Uterus (tissue), 4 donors: ENCODE results near the gene MRPL22. TPM values are rescaled to one million over a fixed set of nuclear protein-coding genes. Genes with fewer than 3 reads are reported as not detected.

Experiments used
- DNase-seq, 2 donors: peaks; one replicate each; pipeline ENCODE4 v3.0.0-alpha.2; 2019 to 2020
- H3K27ac ChIP-seq, 2 donors: fragments of 200-600 bp; sonication (generic); 1 replicate in 1 of 2; 2 replicates in 1 of 2; pipeline ENCODE4 v1.5.1; 2016 to 2018
- H3K27me3 ChIP-seq, 2 donors: fragments of 200-600 bp; sonication (generic); one replicate each; pipeline ENCODE4 v1.5.1; 2018 to 2019; ENCODE audit warnings: control low read depth in 1 of 2
- H3K36me3 ChIP-seq, 2 donors: fragments of 200-600 bp; sonication (generic); one replicate each; pipeline ENCODE4 v1.5.1; 2019; ENCODE audit warnings: control low read depth in 1 of 2
- H3K4me1 ChIP-seq, 2 donors: fragments of 200-600 bp; sonication (generic); one replicate each; pipeline ENCODE4 v1.5.1; 2018 to 2019; ENCODE audit warnings: control low read depth in 1 of 2
- H3K4me3 ChIP-seq, 2 donors: fragments of 200-600 bp; sonication (generic); 1 replicate in 1 of 2; 2 replicates in 1 of 2; pipeline ENCODE4 v1.5.1; 2018 to 2019; ENCODE audit warnings: mild to moderate bottlenecking in 1 of 2
- H3K9me3 ChIP-seq, 2 donors: fragments of 200-600 bp; sonication (generic); one replicate each; pipeline ENCODE4 v1.5.1; 2019; ENCODE audit warnings: control low read depth in 1 of 2
- CTCF ChIP-seq, 4 experiments: fragments of 200-600 bp in 2 of 4; fragments of 450-650 bp in 2 of 4; sonication (generic) in 2 of 4; IDR thresholded peaks; one replicate each; pipeline ENCODE4 v1.5.1; 2016 to 2019; ENCODE audit warnings: antibody characterized with exemption in 4 of 4, mild to moderate bottlenecking in 2 of 4, moderate library complexity in 1 of 4
- POLR2A ChIP-seq, 2 donors: fragments of 450-650 bp; IDR thresholded peaks; one replicate each; pipeline ENCODE4 v1.6.1; 2016; ENCODE audit warnings: antibody characterized with exemption in 2 of 2, mild to moderate bottlenecking in 1 of 2, moderate library complexity in 1 of 2
- intact Hi-C: fragments of 100-400 bp; cut with DNase I; formaldehyde crosslinking; loops from one replicate; pipeline ENCODE4 v1.15.1; 2023; ENCODE audit warnings: low total_unique reads
- total RNA-seq, 4 donors: library from RNA; depleted of rRNA in 3 of 4; stranded (reverse); fragments of >200 nt in 3 of 4; gene quantifications; one replicate each; pipeline versions ENCODE4 v1.1.0 to v1.2.4, GENCODE V29; 2014 to 2023
- donor health status: DM: yes; HTN: yes; CAD: no.

Gene MRPL22
- total RNA-seq, 4 donors from 2014 or later: 12.6 to 39.2 (median 22.7) TPM

GRCh38 chr5:154940375-154940771, 500 bp upstream of the MRPL22 start:
- H3K27me3 ChIP-seq: no peaks in the 10 kb centered on the region
- TF ChIP-seq CTCF (IDR thresholded peaks at IDR 0.05) (no peak), POLR2A (IDR thresholded peaks at IDR 0.05) (no peak)
- DNase-seq: no peak
- H3K4me3 ChIP-seq: peak overlapping the region; percentile 59 to 60
- H3K27ac ChIP-seq: peak overlapping the region; percentile 76 to 83
- peaks cover 0 to 9% of the 10 kb centered on the region in 2 donors for H3K4me1 ChIP-seq
- no peaks in the 10 kb centered on the region for H3K36me3 ChIP-seq
- intact Hi-C loops: no loop called here
- no peaks in the 10 kb centered on the region for H3K9me3 ChIP-seq

GRCh38 chr5:154943527-154943926, 2.7 kb downstream of the MRPL22 start:
- no peak for TF ChIP-seq CTCF (IDR thresholded peaks at IDR 0.05)
- TF ChIP-seq POLR2A (IDR thresholded peaks at IDR 0.05): no peak
- no peak for DNase-seq
- Histone ChIP-seq H3K9me3 (no peaks in the 10 kb centered on the region), H3K4me1 (peaks cover 0 to 9% of the 10 kb centered on the region in 2 donors), H3K4me3 (no peak overlapping the region), H3K36me3 (no peaks in the 10 kb centered on the region), H3K27ac (no peak overlapping the region), H3K27me3 (no peaks in the 10 kb centered on the region)
- intact Hi-C loops: no loop called here

- no peak overlapping the region for H3K27ac ChIP-seq
- intact Hi-C loops: no loop called here
- TF ChIP-seq CTCF (IDR thresholded peaks at IDR 0.05) (no peak), POLR2A (IDR thresholded peaks at IDR 0.05) (no peak)
Measured at GRCh38 chr5:154944716-154945115, 3.8 kb downstream of the MRPL22 start.

GRCh38 chr5:154945695-154946301, 4.9 kb downstream of the MRPL22 start:
- intact Hi-C loops: no loop called here
- no peak overlapping the region for H3K27ac ChIP-seq
- no peaks in the 10 kb centered on the region for H3K27me3 ChIP-seq
- no peak overlapping the region for H3K4me3 ChIP-seq
- DNase-seq: no peak
- TF ChIP-seq CTCF (IDR thresholded peaks at IDR 0.05) (peak; percentile 33 to 46 (median 41)), POLR2A (IDR thresholded peaks at IDR 0.05) (no peak)
- peaks cover 3 to 9% of the 10 kb centered on the region in 2 donors for H3K4me1 ChIP-seq
- no peaks in the 10 kb centered on the region for H3K36me3 ChIP-seq
- no peaks in the 10 kb centered on the region for H3K9me3 ChIP-seq

More at GRCh38 chr5:154944716-154945115, 3.8 kb downstream of the MRPL22 start:
- Histone ChIP-seq H3K4me3 (no peak overlapping the region), H3K9me3 (no peaks in the 10 kb centered on the region), H3K36me3 (no peaks in the 10 kb centered on the region), H3K4me1 (peaks cover 3 to 9% of the 10 kb centered on the region in 2 donors), H3K27me3 (no peaks in the 10 kb centered on the region)
- no peak for DNase-seq

GRCh38 chr5:154947778-154948177, 6.9 kb downstream of the MRPL22 start:
- Histone ChIP-seq H3K4me1 (peaks cover 0 to 3% of the 10 kb centered on the region in 2 donors), H3K27ac (no peak overlapping the region), H3K9me3 (no peaks in the 10 kb centered on the region), H3K36me3 (no peaks in the 10 kb centered on the region), H3K27me3 (no peaks in the 10 kb centered on the region), H3K4me3 (no peak overlapping the region)
- TF ChIP-seq POLR2A (IDR thresholded peaks at IDR 0.05): no peak
- no peak for TF ChIP-seq CTCF (IDR thresholded peaks at IDR 0.05)
- no peak for DNase-seq
- intact Hi-C loops: no loop called here
